HEK293 (cell line): ENCODE data around the gene DGKZ.

ENCODE experiments used
- CTCF ChIA-PET: fragments of 350-600 bp; formaldehyde crosslinking; extraction: SDS; loops from one replicate; lab custom pipeline; 2021; ENCODE audit warnings: antibody characterized with exemption; lab: Yijun Ruan, JAX
- POLR2A ChIA-PET: fragments of 300-600 bp; formaldehyde crosslinking; extraction: SDS; loops from one replicate; lab custom pipeline; 2020; ENCODE audit warnings: antibody characterized with exemption, inconsistent platforms; lab: Yijun Ruan, JAX
- H3K27ac ChIP-seq: fragments of 200-500 bp; sonication (Bioruptor generic); 2 replicates; pipeline ENCODE4 v1.5.1; 2014; ENCODE audit warnings: low read depth, low read length, control low read depth, inconsistent platforms; ENCODE audit errors: extremely low read depth
- H3K36me3 ChIP-seq, 2 experiments: fragments of 200-500 bp in 1 of 2; sonication (Bioruptor generic) in 1 of 2; 1 replicate in 1 of 2; 2 replicates in 1 of 2; pipeline ENCODE4 v1.5.1; 2014 to 2017; ENCODE audit warnings: inconsistent platforms in 2 of 2, low read length in 2 of 2; ENCODE audit not compliant: control insufficient read depth in 2 of 2, insufficient read depth in 1 of 2
- H3K4me1 ChIP-seq: fragments of 200-500 bp; sonication (Bioruptor generic); 2 replicates; pipeline ENCODE4 v1.5.1; 2014; ENCODE audit warnings: mild to moderate bottlenecking, low read length, inconsistent platforms; ENCODE audit not compliant: control insufficient read depth, insufficient read depth
- H3K4me3 ChIP-seq: 2 replicates; pipeline ENCODE4 v1.5.1; 2011; ENCODE audit warnings: low read depth, mild to moderate bottlenecking, control low read depth, low read length, moderate library complexity
- H3K9me3 ChIP-seq: fragments of 200-500 bp; sonication (Bioruptor generic); 2 replicates; pipeline ENCODE4 v1.5.1; 2014; ENCODE audit warnings: low read depth, low read length, inconsistent platforms; ENCODE audit not compliant: control insufficient read depth, insufficient read depth
- GLIS2 ChIP-seq: fragments of 450-650 bp; formaldehyde crosslinking; IDR thresholded peaks from 2 replicates; pipeline ENCODE4 v1.5.1; 2016; ENCODE audit warnings: missing biosample characterization, missing genetic modification characterization
- SP2 ChIP-seq: fragments of 450-650 bp; formaldehyde crosslinking; IDR thresholded peaks from 2 replicates; pipeline ENCODE4 v1.5.1; 2016; ENCODE audit warnings: missing biosample characterization, missing genetic modification characterization
- ZBTB17 ChIP-seq: fragments of 450-650 bp; formaldehyde crosslinking; IDR thresholded peaks from 2 replicates; pipeline ENCODE4 v1.5.1; 2016; ENCODE audit warnings: missing biosample characterization, missing genetic modification characterization
- ZFP3 ChIP-seq: fragments of 450-650 bp; formaldehyde crosslinking; IDR thresholded peaks from 2 replicates; pipeline ENCODE4 v1.5.1; 2016; ENCODE audit warnings: low read depth, missing biosample characterization, missing genetic modification characterization
- ZNF133 ChIP-seq: fragments of 450-650 bp; formaldehyde crosslinking; IDR thresholded peaks from 2 replicates; pipeline ENCODE4 v1.5.1; 2016; ENCODE audit warnings: missing biosample characterization, missing genetic modification characterization
- ZNF223 ChIP-seq: fragments of 450-650 bp; formaldehyde crosslinking; IDR thresholded peaks from 2 replicates; pipeline ENCODE4 v1.5.1; 2016; ENCODE audit warnings: missing biosample characterization, missing genetic modification characterization
- ZNF23 ChIP-seq: fragments of 450-650 bp; formaldehyde crosslinking; IDR thresholded peaks from 2 replicates; pipeline ENCODE4 v1.5.1; 2016; ENCODE audit warnings: missing biosample characterization, missing genetic modification characterization, borderline replicate concordance
- ZNF423 ChIP-seq: fragments of 450-650 bp; formaldehyde crosslinking; IDR thresholded peaks from 2 replicates; pipeline ENCODE4 v1.5.1; 2016; ENCODE audit warnings: missing biosample characterization, missing genetic modification characterization
- ZNF571 ChIP-seq: fragments of 450-650 bp; formaldehyde crosslinking; IDR thresholded peaks from 2 replicates; pipeline ENCODE4 v1.5.0; 2017; ENCODE audit warnings: missing biosample characterization, missing genetic modification characterization
- ZNF747 ChIP-seq: fragments of 450-650 bp; formaldehyde crosslinking; IDR thresholded peaks from 2 replicates; pipeline ENCODE4 v1.5.1; 2016; ENCODE audit warnings: missing biosample characterization, missing genetic modification characterization
- ZXDB ChIP-seq: fragments of 450-650 bp; formaldehyde crosslinking; IDR thresholded peaks from 2 replicates; pipeline ENCODE4 v1.5.1; 2016; ENCODE audit warnings: missing biosample characterization, missing genetic modification characterization
- TF ChIP-seq, protein P1 (sequence below): fragments of 450-650 bp; formaldehyde crosslinking; IDR thresholded peaks from 2 replicates; pipeline ENCODE4 v1.5.1; 2016; ENCODE audit warnings: missing biosample characterization, missing genetic modification characterization
- TF ChIP-seq, protein P2 (sequence below): fragments of 450-650 bp; formaldehyde crosslinking; IDR thresholded peaks from 2 replicates; pipeline ENCODE4 v1.5.1; 2016; ENCODE audit warnings: missing biosample characterization, missing genetic modification characterization
- TF ChIP-seq, protein P3 (sequence below): fragments of 450-650 bp; formaldehyde crosslinking; IDR thresholded peaks from 2 replicates; pipeline ENCODE4 v1.5.1; 2017; ENCODE audit warnings: missing biosample characterization, missing genetic modification characterization
- TF ChIP-seq, protein P4 (sequence below): fragments of 450-650 bp; formaldehyde crosslinking; IDR thresholded peaks from 2 replicates; pipeline ENCODE4 v1.5.1; 2017; ENCODE audit warnings: missing biosample characterization, missing genetic modification characterization
- TF ChIP-seq, protein P5 (sequence below): fragments of 450-650 bp; formaldehyde crosslinking; IDR thresholded peaks from 2 replicates; pipeline ENCODE4 v1.5.1; 2016; ENCODE audit warnings: missing biosample characterization, missing genetic modification characterization
- TF ChIP-seq, protein P6 (sequence below): fragments of 450-650 bp; formaldehyde crosslinking; IDR thresholded peaks from 2 replicates; pipeline ENCODE4 v1.5.1; 2016; ENCODE audit warnings: missing biosample characterization, missing genetic modification characterization

DGKZ gene

DNA sequence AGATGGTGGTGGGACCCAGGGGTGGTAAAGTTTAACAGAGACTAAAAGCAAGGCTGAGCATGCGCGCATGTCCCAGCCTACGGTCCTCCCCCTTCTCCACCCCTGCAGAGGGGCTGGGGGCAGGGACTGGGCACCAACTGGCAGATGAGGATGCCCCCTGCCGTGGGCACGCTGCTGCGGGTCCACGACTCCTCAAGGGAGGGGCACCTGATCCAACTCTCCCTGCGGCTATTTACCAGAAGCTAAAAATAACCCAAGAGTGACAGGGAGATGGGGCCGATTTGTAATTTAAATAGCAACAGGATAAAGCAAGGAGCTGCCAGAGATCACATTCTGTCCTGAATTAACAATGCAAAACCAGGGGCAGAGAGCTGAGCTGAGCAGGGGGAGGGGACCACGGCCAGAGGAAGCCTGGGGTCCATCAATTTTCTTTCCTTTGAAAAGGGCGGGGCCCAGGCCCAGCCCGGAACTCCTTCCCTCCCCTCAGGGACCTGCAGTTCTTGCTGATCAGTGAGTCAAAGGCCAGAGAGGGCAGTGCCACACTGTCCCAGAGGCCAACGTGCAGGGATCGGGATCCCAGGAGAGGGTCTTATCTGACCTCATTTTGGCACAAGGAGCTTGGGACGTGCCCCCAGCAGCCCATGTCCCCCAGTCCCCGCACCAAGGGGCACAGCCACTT is 8.1 kb upstream of the DGKZ start (continued):
- TF ChIP-seq, protein P1, sequence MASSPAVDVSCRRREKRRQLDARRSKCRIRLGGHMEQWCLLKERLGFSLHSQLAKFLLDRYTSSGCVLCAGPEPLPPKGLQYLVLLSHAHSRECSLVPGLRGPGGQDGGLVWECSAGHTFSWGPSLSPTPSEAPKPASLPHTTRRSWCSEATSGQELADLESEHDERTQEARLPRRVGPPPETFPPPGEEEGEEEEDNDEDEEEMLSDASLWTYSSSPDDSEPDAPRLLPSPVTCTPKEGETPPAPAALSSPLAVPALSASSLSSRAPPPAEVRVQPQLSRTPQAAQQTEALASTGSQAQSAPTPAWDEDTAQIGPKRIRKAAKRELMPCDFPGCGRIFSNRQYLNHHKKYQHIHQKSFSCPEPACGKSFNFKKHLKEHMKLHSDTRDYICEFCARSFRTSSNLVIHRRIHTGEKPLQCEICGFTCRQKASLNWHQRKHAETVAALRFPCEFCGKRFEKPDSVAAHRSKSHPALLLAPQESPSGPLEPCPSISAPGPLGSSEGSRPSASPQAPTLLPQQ (tag by site-specific recombination) = peak; percentile 87; the same call in 1 of the 2 replicates
- TF ChIP-seq ZNF423 (tag by site-specific recombination) (0 out of 2 replicates have a peak, but pooled peaks have one; percentile 46), ZNF747 (tag by site-specific recombination) (no peak), SP2 (tag by site-specific recombination) (no peak), ZXDB (0 out of 2 replicates have a peak, but pooled peaks have one; percentile 33), GLIS2 (peak; percentile 76)
- TF ChIP-seq, protein P2, sequence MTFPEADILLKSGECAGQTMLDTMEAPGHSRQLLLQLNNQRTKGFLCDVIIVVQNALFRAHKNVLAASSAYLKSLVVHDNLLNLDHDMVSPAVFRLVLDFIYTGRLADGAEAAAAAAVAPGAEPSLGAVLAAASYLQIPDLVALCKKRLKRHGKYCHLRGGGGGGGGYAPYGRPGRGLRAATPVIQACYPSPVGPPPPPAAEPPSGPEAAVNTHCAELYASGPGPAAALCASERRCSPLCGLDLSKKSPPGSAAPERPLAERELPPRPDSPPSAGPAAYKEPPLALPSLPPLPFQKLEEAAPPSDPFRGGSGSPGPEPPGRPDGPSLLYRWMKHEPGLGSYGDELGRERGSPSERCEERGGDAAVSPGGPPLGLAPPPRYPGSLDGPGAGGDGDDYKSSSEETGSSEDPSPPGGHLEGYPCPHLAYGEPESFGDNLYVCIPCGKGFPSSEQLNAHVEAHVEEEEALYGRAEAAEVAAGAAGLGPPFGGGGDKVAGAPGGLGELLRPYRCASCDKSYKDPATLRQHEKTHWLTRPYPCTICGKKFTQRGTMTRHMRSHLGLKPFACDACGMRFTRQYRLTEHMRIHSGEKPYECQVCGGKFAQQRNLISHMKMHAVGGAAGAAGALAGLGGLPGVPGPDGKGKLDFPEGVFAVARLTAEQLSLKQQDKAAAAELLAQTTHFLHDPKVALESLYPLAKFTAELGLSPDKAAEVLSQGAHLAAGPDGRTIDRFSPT (tag by site-specific recombination) = peak; percentile 45; the same call in 1 of the 2 replicates
- TF ChIP-seq, protein P3, sequence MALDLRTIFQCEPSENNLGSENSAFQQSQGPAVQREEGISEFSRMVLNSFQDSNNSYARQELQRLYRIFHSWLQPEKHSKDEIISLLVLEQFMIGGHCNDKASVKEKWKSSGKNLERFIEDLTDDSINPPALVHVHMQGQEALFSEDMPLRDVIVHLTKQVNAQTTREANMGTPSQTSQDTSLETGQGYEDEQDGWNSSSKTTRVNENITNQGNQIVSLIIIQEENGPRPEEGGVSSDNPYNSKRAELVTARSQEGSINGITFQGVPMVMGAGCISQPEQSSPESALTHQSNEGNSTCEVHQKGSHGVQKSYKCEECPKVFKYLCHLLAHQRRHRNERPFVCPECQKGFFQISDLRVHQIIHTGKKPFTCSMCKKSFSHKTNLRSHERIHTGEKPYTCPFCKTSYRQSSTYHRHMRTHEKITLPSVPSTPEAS (tag by site-specific recombination) = no peak
- TF ChIP-seq, protein P4, sequence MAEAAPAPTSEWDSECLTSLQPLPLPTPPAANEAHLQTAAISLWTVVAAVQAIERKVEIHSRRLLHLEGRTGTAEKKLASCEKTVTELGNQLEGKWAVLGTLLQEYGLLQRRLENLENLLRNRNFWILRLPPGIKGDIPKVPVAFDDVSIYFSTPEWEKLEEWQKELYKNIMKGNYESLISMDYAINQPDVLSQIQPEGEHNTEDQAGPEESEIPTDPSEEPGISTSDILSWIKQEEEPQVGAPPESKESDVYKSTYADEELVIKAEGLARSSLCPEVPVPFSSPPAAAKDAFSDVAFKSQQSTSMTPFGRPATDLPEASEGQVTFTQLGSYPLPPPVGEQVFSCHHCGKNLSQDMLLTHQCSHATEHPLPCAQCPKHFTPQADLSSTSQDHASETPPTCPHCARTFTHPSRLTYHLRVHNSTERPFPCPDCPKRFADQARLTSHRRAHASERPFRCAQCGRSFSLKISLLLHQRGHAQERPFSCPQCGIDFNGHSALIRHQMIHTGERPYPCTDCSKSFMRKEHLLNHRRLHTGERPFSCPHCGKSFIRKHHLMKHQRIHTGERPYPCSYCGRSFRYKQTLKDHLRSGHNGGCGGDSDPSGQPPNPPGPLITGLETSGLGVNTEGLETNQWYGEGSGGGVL (tag by site-specific recombination) = no peak

DNA sequence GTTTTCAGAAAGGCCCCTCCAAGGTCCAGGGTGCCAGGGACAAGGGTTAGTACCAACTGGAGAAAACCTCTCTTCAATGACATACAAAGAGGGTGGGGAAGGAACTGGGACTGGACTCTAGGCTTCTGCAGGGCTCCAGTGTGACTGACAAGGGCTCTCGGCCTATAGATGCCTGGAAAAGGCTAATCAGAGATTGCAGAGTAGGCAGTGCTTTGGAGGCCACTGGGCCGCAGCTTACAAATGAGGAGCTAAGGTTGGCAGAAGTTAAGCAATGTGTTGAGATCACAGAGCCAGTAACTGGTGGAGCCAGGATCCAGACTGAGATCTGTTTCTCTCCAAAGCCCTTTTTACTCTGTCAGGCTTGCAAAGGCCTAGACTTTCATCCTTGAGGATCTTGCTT is 7.4 kb upstream of the DGKZ start:
- Histone ChIP-seq H3K36me3 (no peaks in the 10 kb centered on the region), H3K27ac (no peak overlapping the region), H3K4me1 (peaks cover 6% of the 10 kb centered on the region; the same call in 1 of the 2 replicates), H3K9me3 (no peaks in the 10 kb centered on the region), H3K4me3 (no peak overlapping the region)
- ChIA-PET CTCF (interaction anchor here (0.8 to 1.5 kb wide), 5 partner anchors 12 to 199 kb away, joined by 3 to 4 read pairs (median 3); no protein-coding TSS in a partner anchor), POLR2A (no interaction called here)
- 0 out of 2 replicates have a peak, but pooled peaks have one; percentile 21 for TF ChIP-seq ZBTB17 (tag by site-specific recombination)
- no peak for TF ChIP-seq ZNF223 (tag by site-specific recombination)
- no peak for TF ChIP-seq ZFP3
- TF ChIP-seq, protein P5, sequence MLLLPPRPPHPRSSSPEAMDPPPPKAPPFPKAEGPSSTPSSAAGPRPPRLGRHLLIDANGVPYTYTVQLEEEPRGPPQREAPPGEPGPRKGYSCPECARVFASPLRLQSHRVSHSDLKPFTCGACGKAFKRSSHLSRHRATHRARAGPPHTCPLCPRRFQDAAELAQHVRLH (tag by site-specific recombination) = no peak
- TF ChIP-seq ZNF571 (tag by site-specific recombination) = no peak
- TF ChIP-seq ZNF133 (tag by site-specific recombination) = no peak
- TF ChIP-seq ZNF23 (tag by site-specific recombination) = no peak
- TF ChIP-seq, protein P6, sequence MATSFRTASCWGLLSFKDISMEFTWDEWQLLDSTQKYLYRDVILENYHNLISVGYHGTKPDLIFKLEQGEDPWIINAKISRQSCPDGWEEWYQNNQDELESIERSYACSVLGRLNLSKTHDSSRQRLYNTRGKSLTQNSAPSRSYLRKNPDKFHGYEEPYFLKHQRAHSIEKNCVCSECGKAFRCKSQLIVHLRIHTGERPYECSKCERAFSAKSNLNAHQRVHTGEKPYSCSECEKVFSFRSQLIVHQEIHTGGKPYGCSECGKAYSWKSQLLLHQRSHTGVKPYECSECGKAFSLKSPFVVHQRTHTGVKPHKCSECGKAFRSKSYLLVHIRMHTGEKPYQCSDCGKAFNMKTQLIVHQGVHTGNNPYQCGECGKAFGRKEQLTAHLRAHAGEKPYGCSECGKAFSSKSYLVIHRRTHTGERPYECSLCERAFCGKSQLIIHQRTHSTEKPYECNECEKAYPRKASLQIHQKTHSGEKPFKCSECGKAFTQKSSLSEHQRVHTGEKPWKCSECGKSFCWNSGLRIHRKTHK (tag by site-specific recombination) = no peak
